DOHH2 (cell line): Measurements from ENCODE around the gene SIGLEC11.
"Not testable (repeated sequence)": the region's sequence is repeated elsewhere in the genome, so short reads cannot be mapped to it uniquely, and the experiment has no call there.

Source experiments
- H3F3A ChIP-seq: fragments of 200-600 bp; sonication (generic), shearing (Covaris generic); 2 replicates; pipeline ENCODE4 v1.6.0; 2016; ENCODE audit warnings: antibody characterized with exemption, mild to moderate bottlenecking; ENCODE audit not compliant: control insufficient read depth, insufficient read depth
- H3K27ac ChIP-seq: fragments of 200-600 bp; sonication (generic); 2 replicates; pipeline ENCODE4 v1.5.1; 2014; ENCODE audit warnings: low read depth, mild to moderate bottlenecking, low read length, moderate library complexity
- H3K27me3 ChIP-seq: fragments of 200-600 bp; sonication (generic); 2 replicates; pipeline ENCODE4 v1.6.1; 2014; ENCODE audit warnings: mild to moderate bottlenecking, low read length, mixed read lengths; ENCODE audit not compliant: control insufficient read depth
- H3K36me3 ChIP-seq: fragments of 200-600 bp; sonication (generic); 2 replicates; pipeline ENCODE4 v1.6.1; 2014; ENCODE audit warnings: mild to moderate bottlenecking, low read length, moderate library complexity, mixed read lengths; ENCODE audit not compliant: control insufficient read depth
- H3K4me1 ChIP-seq: fragments of 200-600 bp; sonication (generic); 2 replicates; pipeline ENCODE4 v1.6.1; 2014; ENCODE audit warnings: mild to moderate bottlenecking, low read length, mixed read lengths; ENCODE audit not compliant: control insufficient read depth
- H3K4me2 ChIP-seq: fragments of 200-600 bp; sonication (generic); 2 replicates; pipeline ENCODE4 v1.6.0; 2014; ENCODE audit warnings: mild to moderate bottlenecking, low read length, moderate library complexity
- H3K4me3 ChIP-seq: fragments of 200-600 bp; sonication (generic); 2 replicates; pipeline ENCODE4 v1.5.1; 2014; ENCODE audit warnings: mild to moderate bottlenecking, low read length, mixed read lengths
- H3K79me2 ChIP-seq: fragments of 200-600 bp; sonication (generic); 2 replicates; pipeline ENCODE4 v1.6.1; 2014; ENCODE audit warnings: mild to moderate bottlenecking, low read length, mixed read lengths; ENCODE audit not compliant: control insufficient read depth
- H3K9me2 ChIP-seq: fragments of 200-600 bp; sonication (generic); replicated peaks from 2 replicates; pipeline ENCODE4 v1.6.1; 2014; ENCODE audit warnings: mild to moderate bottlenecking, low read length, mixed read lengths; ENCODE audit not compliant: control insufficient read depth
- H3K9me3 ChIP-seq: fragments of 200-600 bp; sonication (generic); 2 replicates; pipeline ENCODE4 v1.6.1; 2014; ENCODE audit warnings: antibody characterized with exemption, low read length, mixed read lengths; ENCODE audit not compliant: control insufficient read depth, insufficient read depth
- H4K20me1 ChIP-seq: fragments of 200-600 bp; sonication (generic); 2 replicates; pipeline ENCODE4 v1.6.0; 2014; ENCODE audit warnings: low read depth, mild to moderate bottlenecking, antibody characterized with exemption, low read length, moderate library complexity; ENCODE audit not compliant: control insufficient read depth, insufficient read depth
- CTCF ChIP-seq: fragments of 200-600 bp; sonication (generic); IDR thresholded peaks from one replicate; pipeline ENCODE4 v1.5.1; 2014; ENCODE audit warnings: antibody characterized with exemption, mild to moderate bottlenecking, low read depth, low read length; ENCODE audit not compliant: poor library complexity, severe bottlenecking
- EZH2phosphoT487 ChIP-seq: fragments of 200-600 bp; sonication (generic); IDR thresholded peaks from 2 replicates; pipeline ENCODE4 v1.6.1; 2017; ENCODE audit warnings: borderline replicate concordance, mild to moderate bottlenecking, antibody characterized with exemption, low read length, moderate library complexity, mixed read lengths

The SIGLEC11 gene

GRCh38 chr19:49929121-49929610, 31.8 kb downstream of the SIGLEC11 start, which contains the start of the genes ATF5 and NUP62:
TSS of gene ATF5 (plus strand) at chr19:49929205. CDS start at chr19:49930851, 1,646 bp downstream.
TSS of gene NUP62 (minus strand) at chr19:49929504. CDS start at chr19:49909807, 19,697 bp downstream.
- Histone ChIP-seq H3K9me3 (no peaks in the 10 kb centered on the region), H4K20me1 (peaks cover 24% of the 10 kb centered on the region), H3K27ac (peak within 1 kb of the TSS; percentile 86), H3K9me2 (no peaks in the 10 kb centered on the region), H3K27me3 (no peaks in the 10 kb centered on the region), H3K4me1 (peaks cover 44% of the 10 kb centered on the region), H3K36me3 (peaks cover 79% of the 10 kb centered on the region), H3K4me2 (peak within 1 kb of the TSS; percentile 94), H3F3A (no peaks in the 10 kb centered on the region), H3K79me2 (peaks cover 70% of the 10 kb centered on the region), H3K4me3 (peak within 1 kb of the TSS; percentile 82)
- no peak for TF ChIP-seq EZH2phosphoT487

GRCh38 chr19:49927526-49928264, 33.3 kb downstream of the SIGLEC11 start:
- H3K4me3 ChIP-seq, result peak overlapping the region; percentile 82
- peak overlapping the region; percentile 86; the same call in 1 of the 2 replicates for H3K27ac ChIP-seq
- H3F3A ChIP-seq, result no peaks in the 10 kb centered on the region
- no peak for TF ChIP-seq EZH2phosphoT487
- TF ChIP-seq CTCF, result no peak
- peaks cover 51% of the 10 kb centered on the region for H3K4me1 ChIP-seq
- H4K20me1 ChIP-seq, result peaks cover 20% of the 10 kb centered on the region
- no peaks in the 10 kb centered on the region for H3K27me3 ChIP-seq
- H3K4me2 ChIP-seq, result peak overlapping the region; percentile 94
- peaks cover 86% of the 10 kb centered on the region for H3K36me3 ChIP-seq
- H3K79me2 ChIP-seq, result peaks cover 84% of the 10 kb centered on the region
- H3K9me2 ChIP-seq, result no peaks in the 10 kb centered on the region
- H3K9me3 ChIP-seq, result no peaks in the 10 kb centered on the region

GRCh38 chr19:49926515-49926914, 34.5 kb downstream of the SIGLEC11 start:
- Histone ChIP-seq H3K79me2 (peaks cover 96% of the 10 kb centered on the region), H4K20me1 (peaks cover 23% of the 10 kb centered on the region), H3K36me3 (peaks cover 89% of the 10 kb centered on the region), H3K4me3 (peak overlapping the region; percentile 82), H3K9me3 (no peaks in the 10 kb centered on the region), H3K27me3 (no peaks in the 10 kb centered on the region), H3K4me1 (peaks cover 53% of the 10 kb centered on the region), H3F3A (no peaks in the 10 kb centered on the region), H3K9me2 (no peaks in the 10 kb centered on the region), H3K27ac (no peak overlapping the region), H3K4me2 (peak overlapping the region; percentile 94)
- no peak for TF ChIP-seq EZH2phosphoT487
- no peak for TF ChIP-seq CTCF

GRCh38 chr19:49925486-49925885, 35.5 kb downstream of the SIGLEC11 start:
- H3K9me2 ChIP-seq, result no peaks in the 10 kb centered on the region
- peak overlapping the region; percentile 65 for H3K4me2 ChIP-seq
- no peaks in the 10 kb centered on the region for H3F3A ChIP-seq
- H3K36me3 ChIP-seq, result peaks cover 89% of the 10 kb centered on the region
- no peaks in the 10 kb centered on the region for H3K27me3 ChIP-seq
- H4K20me1 ChIP-seq, result peaks cover 25% of the 10 kb centered on the region
- TF ChIP-seq EZH2phosphoT487 (no peak), CTCF (no peak)
- peaks cover 52% of the 10 kb centered on the region for H3K4me1 ChIP-seq
- peak overlapping the region; percentile 50 for H3K4me3 ChIP-seq
- H3K9me3 ChIP-seq, result no peaks in the 10 kb centered on the region
- peaks cover 96% of the 10 kb centered on the region for H3K79me2 ChIP-seq
- H3K27ac ChIP-seq, result no peak overlapping the region

- H3K27ac ChIP-seq, result peak overlapping the region; percentile 51
- peaks cover 26% of the 10 kb centered on the region for H4K20me1 ChIP-seq
- H3K4me2 ChIP-seq, result peak overlapping the region; percentile 65
- H3K9me3 ChIP-seq, H3K9me2 ChIP-seq, H3F3A ChIP-seq, H3K27me3 ChIP-seq: not testable (repeated sequence)
- peak overlapping the region; percentile 50 for H3K4me3 ChIP-seq
- H3K79me2 ChIP-seq, result peaks cover 98% of the 10 kb centered on the region
- peaks cover 87% of the 10 kb centered on the region for H3K36me3 ChIP-seq
- H3K4me1 ChIP-seq, result peaks cover 47% of the 10 kb centered on the region
Measured at GRCh38 chr19:49924881-49925210, 36.1 kb downstream of the SIGLEC11 start.
